HG03439 (cell line): ENCODE data around the gene BCAP29.

Experiments
- ATAC-seq: cut with Tn5 transposase; IDR thresholded peaks from one replicate; pipeline ENCODE4 v1.9.1; 2021; ENCODE audit warnings: mild to moderate bottlenecking, moderate library complexity; ENCODE audit not compliant: unreplicated experiment

Gene BCAP29

GRCh38 chr7:107581387-107582013, 1.5 kb downstream of the BCAP29 start:
- ATAC-seq: no peak

GRCh38 chr7:107582875-107583274, 2.8 kb downstream of the BCAP29 start:
- ATAC-seq: no peak

- no peak for ATAC-seq
Observed at GRCh38 chr7:107584716-107585115, 4.7 kb downstream of the BCAP29 start.

- ATAC-seq: no peak
Observed at GRCh38 chr7:107588529-107589130, 8.6 kb downstream of the BCAP29 start.

GRCh38 chr7:107591421-107591820, 11.4 kb downstream of the BCAP29 start:
- ATAC-seq: no peak

GRCh38 chr7:107592361-107593024, 12.4 kb downstream of the BCAP29 start:
- no peak for ATAC-seq

GRCh38 chr7:107593025-107593410, 13.0 kb downstream of the BCAP29 start:
- ATAC-seq: no peak

- no peak for ATAC-seq
Observed at GRCh38 chr7:107594961-107595737, 15.1 kb downstream of the BCAP29 start.

- ATAC-seq: no peak
Observed at GRCh38 chr7:107596881-107597581, 17.0 kb downstream of the BCAP29 start.

- no peak for ATAC-seq
Observed at GRCh38 chr7:107597582-107597916, 17.5 kb downstream of the BCAP29 start.

- no peak for ATAC-seq
Observed at GRCh38 chr7:107597953-107598352, 17.9 kb downstream of the BCAP29 start.

GRCh38 chr7:107599262-107599661, 19.2 kb downstream of the BCAP29 start:
- ATAC-seq: no peak

GRCh38 chr7:107600816-107601215, 20.8 kb downstream of the BCAP29 start:
- no peak for ATAC-seq

GRCh38 chr7:107605218-107605815, 25.3 kb downstream of the BCAP29 start:
- no peak for ATAC-seq

- ATAC-seq: no peak
Observed at GRCh38 chr7:107606303-107606702, 26.3 kb downstream of the BCAP29 start.

- no peak for ATAC-seq
Observed at GRCh38 chr7:107609811-107610261, 29.8 kb downstream of the BCAP29 start.

GRCh38 chr7:107610323-107610722, 30.3 kb downstream of the BCAP29 start:
- ATAC-seq: no peak

- no peak for ATAC-seq
Observed at GRCh38 chr7:107613439-107613838, 33.4 kb downstream of the BCAP29 start.

GRCh38 chr7:107613948-107614347, 33.9 kb downstream of the BCAP29 start:
- no peak for ATAC-seq

- no peak for ATAC-seq
Observed at GRCh38 chr7:107614425-107614824, 34.4 kb downstream of the BCAP29 start.
